Inflammatory macrophage treated with lipopolysaccharide for 4 hours (primary cell): ENCODE measurements around the gene RSPH10B.
A peak's percentile ranks its signal among the peaks of the same experiment; 100 is the strongest.
"Not testable (repeated sequence)": the region's sequence is repeated elsewhere in the genome, so short reads cannot be mapped to it uniquely, and the experiment has no call there.

Experiments
- DNase-seq: peaks from one replicate; pipeline ENCODE4 v3.0.0-alpha.2; 2020

The RSPH10B gene

GRCh38 chr7:5926263-5926870 lies 44.1 kb downstream of the RSPH10B start:
- not testable (repeated sequence) for DNase-seq

- not testable (repeated sequence) for DNase-seq
These were observed 45.9 kb downstream of the RSPH10B start for GRCh38 chr7:5924630-5925029.

GRCh38 chr7:5924180-5924579 lies 46.3 kb downstream of the RSPH10B start:
- not testable (repeated sequence) for DNase-seq

GRCh38 chr7:5916529-5916928 lies 54.0 kb downstream of the RSPH10B start:
- not testable (repeated sequence) for DNase-seq

GRCh38 chr7:5908835-5909234 lies 61.7 kb downstream of the RSPH10B start:
- not testable (repeated sequence) for DNase-seq

GRCh38 chr7:5904726-5905125 lies 65.8 kb downstream of the RSPH10B start:
- not testable (repeated sequence) for DNase-seq

GRCh38 chr7:5903002-5903401 lies 67.5 kb downstream of the RSPH10B start:
- DNase-seq, result not testable (repeated sequence)

- DNase-seq, result peak; percentile 48
These were observed 71.8 kb downstream of the RSPH10B start, which contains the start of gene CCZ1 for GRCh38 chr7:5898480-5899224. TSS of gene CCZ1 (plus strand) at chr7:5898733. CDS start at chr7:5898800, 67 bp downstream.

GRCh38 chr7:5897369-5897919 lies 73.0 kb downstream of the RSPH10B start:
- not testable (repeated sequence) for DNase-seq

- no peak for DNase-seq
These were observed 78.0 kb downstream of the RSPH10B start for GRCh38 chr7:5892498-5892897.

GRCh38 chr7:5890244-5890643 lies 80.2 kb downstream of the RSPH10B start:
- DNase-seq, result not testable (repeated sequence)

GRCh38 chr7:5888021-5888420 lies 82.5 kb downstream of the RSPH10B start:
- not testable (repeated sequence) for DNase-seq

GRCh38 chr7:5884431-5884830 lies 86.1 kb downstream of the RSPH10B start:
- not testable (repeated sequence) for DNase-seq

- DNase-seq, result not testable (repeated sequence)
These were observed 90.4 kb downstream of the RSPH10B start for GRCh38 chr7:5880106-5880505.

GRCh38 chr7:5879591-5879990 lies 90.9 kb downstream of the RSPH10B start:
- not testable (repeated sequence) for DNase-seq
